Activated CD8-positive, alpha-beta memory T cell treated with anti-CD3 and anti-CD28 coated beads for 1 hour (primary cell): ENCODE data around the gene PRKG1.
"Not testable (repeated sequence)": the region's sequence is repeated elsewhere in the genome, so short reads cannot be mapped to it uniquely, and the experiment has no call there.

ENCODE experiments used
- DNase-seq, 2 donors: peaks; one replicate each; pipeline ENCODE4 v3.0.0-alpha.2; 2020; ENCODE audit warnings: low read depth in 1 of 2; ENCODE audit errors: extremely low read depth in 1 of 2

PRKG1 gene

GRCh38 chr10:51547941-51548340, 473.7 kb downstream of the PRKG1 start:
- no peak for DNase-seq

GRCh38 chr10:51552879-51553278, 478.6 kb downstream of the PRKG1 start:
- no peak for DNase-seq

GRCh38 chr10:51564896-51565510, 490.7 kb downstream of the PRKG1 start:
- DNase-seq = no peak

GRCh38 chr10:51567271-51567670, 493.0 kb downstream of the PRKG1 start:
- DNase-seq = no peak

- DNase-seq = no peak
These were observed 495.2 kb downstream of the PRKG1 start for GRCh38 chr10:51569467-51569866.

GRCh38 chr10:51574248-51575048, 500.2 kb downstream of the PRKG1 start:
- DNase-seq = no peak

GRCh38 chr10:51581196-51581595, 506.9 kb downstream of the PRKG1 start:
- DNase-seq = not testable (repeated sequence)

- no peak for DNase-seq
These were observed 509.7 kb downstream of the PRKG1 start for GRCh38 chr10:51583976-51584375.

GRCh38 chr10:51585742-51586141, 511.5 kb downstream of the PRKG1 start:
- no peak for DNase-seq

GRCh38 chr10:51588984-51589383, 514.7 kb downstream of the PRKG1 start:
- no peak for DNase-seq

- no peak for DNase-seq
These were observed 516.5 kb downstream of the PRKG1 start for GRCh38 chr10:51590818-51591217.

- DNase-seq = no peak
These were observed 522.4 kb downstream of the PRKG1 start for GRCh38 chr10:51596695-51597094.

- no peak for DNase-seq
These were observed 525.4 kb downstream of the PRKG1 start for GRCh38 chr10:51599647-51600046.

- no peak for DNase-seq
These were observed 528.0 kb downstream of the PRKG1 start for GRCh38 chr10:51602326-51602725.

GRCh38 chr10:51604579-51604978, 530.3 kb downstream of the PRKG1 start:
- DNase-seq = no peak

- DNase-seq = no peak
These were observed 532.7 kb downstream of the PRKG1 start for GRCh38 chr10:51606825-51607462.

- DNase-seq = no peak
These were observed 533.2 kb downstream of the PRKG1 start for GRCh38 chr10:51607463-51607835.

- no peak for DNase-seq
These were observed 533.9 kb downstream of the PRKG1 start for GRCh38 chr10:51608211-51608610.

GRCh38 chr10:51615764-51616298, 541.5 kb downstream of the PRKG1 start:
- no peak for DNase-seq

- DNase-seq = no peak
These were observed 543.4 kb downstream of the PRKG1 start for GRCh38 chr10:51617576-51618235.

GRCh38 chr10:51619365-51619764, 545.1 kb downstream of the PRKG1 start:
- DNase-seq = no peak
